Mesendoderm (in vitro differentiated cells): Measurements from ENCODE around the gene STK4.
A peak's percentile ranks its signal among the peaks of the same experiment; 100 is the strongest.

Experiments
- DNase-seq: peaks from one replicate; pipeline ENCODE4 v3.0.0; 2013
- H2AK5ac ChIP-seq: 2 replicates; pipeline ENCODE4 v1.6.1; 2013; ENCODE audit warnings: low read length, inconsistent platforms
- H2BK120ac ChIP-seq: 2 replicates; pipeline ENCODE4 v1.6.1; 2013; ENCODE audit warnings: low read depth, mild to moderate bottlenecking, low read length, moderate library complexity, mixed read lengths
- H2BK15ac ChIP-seq: replicated peaks from 2 replicates; pipeline ENCODE4 v1.6.1; 2013; ENCODE audit warnings: low read depth, mild to moderate bottlenecking, moderate library complexity
- H2BK5ac ChIP-seq: 2 replicates; pipeline ENCODE4 v1.6.1; 2013; ENCODE audit warnings: low read length, inconsistent platforms
- H3K18ac ChIP-seq: 2 replicates; pipeline ENCODE4 v1.6.1; 2013; ENCODE audit warnings: mild to moderate bottlenecking, low read length, mixed read lengths
- H3K23ac ChIP-seq: one replicate; pipeline ENCODE4 v1.6.1; 2013; ENCODE audit warnings: low read length
- H3K27ac ChIP-seq: 2 replicates; pipeline ENCODE4 v1.5.1; 2013; ENCODE audit warnings: low read depth, mild to moderate bottlenecking, inconsistent platforms, low read length, moderate library complexity
- H3K27me3 ChIP-seq: 2 replicates; pipeline ENCODE4 v1.6.1; 2013; ENCODE audit warnings: low read length, control low read depth, mild to moderate bottlenecking, inconsistent platforms; ENCODE audit not compliant: insufficient read depth, poor library complexity
- H3K36me3 ChIP-seq: 2 replicates; pipeline ENCODE4 v1.6.1; 2013; ENCODE audit warnings: low read length, inconsistent platforms; ENCODE audit not compliant: control insufficient read depth, insufficient read depth
- H3K4ac ChIP-seq: one replicate; pipeline ENCODE4 v1.6.1; 2013; ENCODE audit warnings: low read depth, mild to moderate bottlenecking, low read length, moderate library complexity
- H3K4me1 ChIP-seq: 2 replicates; pipeline ENCODE4 v1.6.1; 2013; ENCODE audit warnings: low read depth, low read length, inconsistent platforms; ENCODE audit not compliant: control insufficient read depth
- H3K4me2 ChIP-seq: 2 replicates; pipeline ENCODE4 v1.6.1; 2013; ENCODE audit warnings: low read length
- H3K4me3 ChIP-seq: 2 replicates; pipeline ENCODE4 v1.5.1; 2013; ENCODE audit warnings: mild to moderate bottlenecking, low read length
- H3K56ac ChIP-seq: one replicate; pipeline ENCODE4 v1.6.1; 2013; ENCODE audit warnings: low read length
- H3K79me1 ChIP-seq: 2 replicates; pipeline ENCODE4 v1.6.1; 2013; ENCODE audit warnings: low read length, inconsistent platforms
- H3K79me2 ChIP-seq: 2 replicates; pipeline ENCODE4 v1.6.1; 2013; ENCODE audit warnings: mild to moderate bottlenecking, low read length; ENCODE audit not compliant: control insufficient read depth, insufficient read depth
- H3K9ac ChIP-seq: 2 replicates; pipeline ENCODE4 v1.6.1; 2013; ENCODE audit warnings: low read length, inconsistent platforms
- H4K5ac ChIP-seq: one replicate; pipeline ENCODE4 v1.6.1; 2013; ENCODE audit warnings: low read length
- H4K8ac ChIP-seq: one replicate; pipeline ENCODE4 v1.6.1; 2013; ENCODE audit warnings: low read depth, mild to moderate bottlenecking, control low read depth, low read length, moderate library complexity
- WGBS: extraction: QIAGEN DNeasy Blood & Tissue Kit; methylation state at CpG from one replicate; pipeline ENCODE4 v1.1.7; 2013; ENCODE audit warnings: low lambda C conversion rate, missing lambda C conversion rate; ENCODE audit not compliant: insufficient coverage; ENCODE audit errors: extremely low coverage; 5-methylcytosine and 5-hydroxymethylcytosine counted together

Gene STK4

DNA sequence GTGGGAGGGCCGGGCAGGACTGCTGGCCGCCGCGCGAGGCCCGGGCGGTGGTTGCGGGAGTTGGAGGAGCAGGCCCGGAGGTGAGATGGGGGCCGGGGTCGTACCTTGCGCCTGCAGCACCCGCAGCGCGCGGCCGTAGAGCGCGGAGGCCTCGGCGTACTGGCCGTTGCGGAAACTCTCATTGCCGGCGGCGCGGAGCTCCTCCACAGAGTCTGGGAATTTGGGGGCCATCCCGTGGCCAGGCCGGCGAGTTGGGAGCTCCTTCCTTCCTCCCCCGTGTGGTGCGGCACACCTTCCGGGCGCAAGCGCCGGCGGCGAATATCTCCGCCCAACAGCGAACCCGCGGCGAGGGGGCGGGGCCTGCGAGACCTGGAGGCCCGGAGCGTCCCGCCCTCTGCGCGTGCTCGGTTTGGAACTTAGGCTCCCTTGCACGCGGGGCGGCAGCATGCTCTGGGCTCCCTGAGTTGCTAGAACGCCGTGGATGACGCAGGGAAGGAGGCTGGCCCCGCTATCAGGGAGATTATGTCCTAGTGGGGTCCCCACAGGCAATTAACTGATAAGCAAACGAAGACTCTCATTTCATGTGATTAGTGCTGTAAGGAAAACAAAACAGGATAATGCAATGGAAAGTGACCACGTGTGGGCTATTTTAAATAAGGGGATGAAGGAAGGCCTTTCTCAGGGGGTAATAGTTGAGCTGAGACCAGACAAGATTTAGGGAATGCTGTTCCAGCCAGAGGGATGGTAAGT, 6.0 kb upstream of the STK4 start, which contains the start of gene TOMM34:
TOMM34 (minus strand) TSS at position 295 of the 750 bp plus-strand sequence; CDS start at position 231, 64 bp downstream.
- Histone ChIP-seq H4K8ac (no peak within 1 kb of the TSS), H3K4me2 (peak within 1 kb of the TSS; percentile 92), H3K56ac (peak within 1 kb of the TSS; percentile 94), H3K18ac (peak within 1 kb of the TSS; percentile 81), H3K36me3 (no peaks in the 10 kb centered on the region), H2BK5ac (no peak within 1 kb of the TSS), H3K9ac (peak within 1 kb of the TSS; percentile 90), H3K27me3 (no peaks in the 10 kb centered on the region), H4K5ac (no peak within 1 kb of the TSS), H3K79me1 (peaks cover 9% of the 10 kb centered on the region), H3K4me1 (peaks cover 10% of the 10 kb centered on the region), H2BK120ac (no peak within 1 kb of the TSS), H3K79me2 (peaks cover 5% of the 10 kb centered on the region), H3K27ac (peak within 1 kb of the TSS; percentile 79), H3K4me3 (peak within 1 kb of the TSS; percentile 77), H2BK15ac (no peak within 1 kb of the TSS), H3K23ac (no peak within 1 kb of the TSS), H3K4ac (no peak within 1 kb of the TSS), H2AK5ac (no peak within 1 kb of the TSS)
- no CpG with 5 or more reads among the region's 60 CpGs for WGBS
- peak; percentile 98 for DNase-seq

DNA sequence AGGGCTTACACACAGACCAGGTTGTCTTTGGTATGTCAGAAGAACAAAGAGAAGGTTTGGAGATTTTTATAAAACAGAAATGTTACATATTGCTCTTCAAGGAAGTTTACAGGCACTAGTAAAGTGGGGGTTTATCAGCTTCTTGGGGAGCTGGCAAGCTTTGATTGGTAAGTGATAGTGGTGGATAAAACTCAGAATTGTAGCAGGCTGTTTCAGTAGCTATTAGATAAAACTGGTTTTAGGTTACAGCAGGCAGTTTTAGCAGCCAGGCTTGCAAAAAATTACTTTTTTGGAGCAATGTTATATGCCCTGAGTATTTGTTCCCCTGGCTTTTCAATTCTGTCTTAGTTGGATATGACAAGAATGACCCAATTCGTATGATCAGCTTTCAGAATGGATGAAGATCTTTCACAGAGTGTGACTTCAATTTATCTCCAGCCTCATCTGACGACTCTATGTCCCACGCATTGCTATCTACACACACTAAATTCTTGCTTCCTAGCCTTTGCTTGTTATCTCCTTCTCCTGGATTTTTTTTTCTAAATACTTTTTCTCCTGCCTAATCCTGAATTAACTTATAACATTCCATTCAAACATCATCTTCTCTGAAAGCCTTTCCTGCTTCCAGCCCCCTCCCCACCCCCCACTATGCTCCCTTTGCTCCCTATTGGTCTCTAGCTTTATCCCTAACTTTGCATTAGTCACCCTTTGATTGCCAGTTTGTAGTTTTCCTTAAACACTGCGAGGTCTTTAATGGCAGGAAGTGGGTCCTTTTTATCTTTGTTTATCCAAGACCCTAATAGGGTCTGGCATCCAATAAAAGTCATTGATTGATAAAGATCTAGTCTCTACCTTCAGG, 5.1 kb upstream of the STK4 start:
- Histone ChIP-seq H3K79me2 (peaks cover 5% of the 10 kb centered on the region), H3K18ac (no peak overlapping the region), H3K56ac (no peak overlapping the region), H2BK5ac (no peak overlapping the region), H3K27me3 (no peaks in the 10 kb centered on the region), H3K4me1 (peaks cover 10% of the 10 kb centered on the region), H3K79me1 (peaks cover 9% of the 10 kb centered on the region), H2BK15ac (no peak overlapping the region), H4K5ac (no peak overlapping the region), H2BK120ac (no peak overlapping the region), H3K36me3 (no peaks in the 10 kb centered on the region), H3K27ac (no peak overlapping the region), H2AK5ac (no peak overlapping the region), H3K4ac (no peak overlapping the region), H3K23ac (no peak overlapping the region), H3K9ac (no peak overlapping the region), H3K4me3 (no peak overlapping the region), H4K8ac (no peak overlapping the region), H3K4me2 (no peak overlapping the region)
- WGBS: no CpG with 5 or more reads among the region's 4 CpGs
- DNase-seq: peak; percentile 87

DNA sequence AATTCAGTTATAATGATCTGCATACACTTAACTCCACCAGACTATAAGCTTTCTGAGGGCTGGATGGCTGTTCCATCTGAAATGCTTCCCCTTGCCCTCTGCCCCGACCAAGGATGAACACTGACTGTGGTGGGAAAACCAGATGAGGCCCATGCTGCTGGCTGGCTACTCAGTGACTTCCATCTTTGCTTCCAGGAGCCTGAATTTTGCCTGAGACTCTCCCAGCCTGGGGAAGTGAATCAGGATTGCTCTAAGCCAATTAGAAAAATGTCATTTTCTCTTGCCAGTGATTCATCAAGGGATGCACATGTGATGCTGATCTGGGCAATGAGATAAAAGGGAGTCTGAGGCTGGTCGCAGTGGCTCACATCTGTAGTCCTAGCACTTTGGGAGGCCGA, 4.4 kb upstream of the STK4 start:
- no CpG with 5 or more reads among the region's 3 CpGs for WGBS
- Histone ChIP-seq H2BK120ac (no peak overlapping the region), H3K4me2 (no peak overlapping the region)

DNA sequence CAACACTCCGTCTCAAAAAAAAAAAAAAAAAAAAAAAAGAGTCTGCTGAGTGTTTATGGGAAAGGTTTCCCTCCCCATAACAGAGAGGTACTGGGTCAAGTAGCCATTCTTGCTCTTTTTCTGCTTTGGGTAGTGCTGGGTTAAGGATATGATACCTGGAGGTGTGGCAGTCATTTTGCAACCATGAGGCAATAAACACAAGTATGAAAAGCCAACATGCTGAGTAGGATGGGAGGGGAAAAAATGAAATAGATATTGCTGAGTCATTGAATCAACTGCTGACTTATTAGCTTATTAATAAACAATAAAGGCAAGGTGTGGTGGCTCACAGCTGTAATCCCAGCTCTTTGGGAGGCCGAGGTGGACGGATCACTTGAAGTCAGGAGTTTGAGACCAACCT, 3.8 kb upstream of the STK4 start:
- Histone ChIP-seq H3K79me2 (peaks cover 12% of the 10 kb centered on the region), H3K27me3 (no peaks in the 10 kb centered on the region), H3K56ac (no peak overlapping the region), H2BK15ac (no peak overlapping the region), H3K18ac (no peak overlapping the region), H3K23ac (no peak overlapping the region), H2AK5ac (no peak overlapping the region), H3K4me3 (no peak overlapping the region), H3K4me2 (no peak overlapping the region), H3K36me3 (no peaks in the 10 kb centered on the region), H3K4me1 (peaks cover 15% of the 10 kb centered on the region), H2BK120ac (no peak overlapping the region), H2BK5ac (no peak overlapping the region), H3K79me1 (peaks cover 15% of the 10 kb centered on the region), H3K4ac (no peak overlapping the region), H3K27ac (no peak overlapping the region), H3K9ac (no peak overlapping the region), H4K8ac (no peak overlapping the region), H4K5ac (no peak overlapping the region)
- no peak for DNase-seq
- no CpG with 5 or more reads among the region's 3 CpGs for WGBS

More for the DNA sequence above, 4.4 kb upstream of the STK4 start:
- Histone ChIP-seq H3K9ac (no peak overlapping the region), H2AK5ac (no peak overlapping the region), H3K4me3 (no peak overlapping the region), H4K8ac (no peak overlapping the region), H3K36me3 (no peaks in the 10 kb centered on the region), H3K79me1 (peaks cover 11% of the 10 kb centered on the region), H2BK5ac (no peak overlapping the region), H3K23ac (no peak overlapping the region), H3K18ac (no peak overlapping the region), H3K27me3 (no peaks in the 10 kb centered on the region), H3K4me1 (peaks cover 10% of the 10 kb centered on the region), H4K5ac (no peak overlapping the region), H3K27ac (no peak overlapping the region), H2BK15ac (no peak overlapping the region), H3K4ac (no peak overlapping the region), H3K56ac (no peak overlapping the region), H3K79me2 (peaks cover 6% of the 10 kb centered on the region)
- DNase-seq: peak; percentile 74

DNA sequence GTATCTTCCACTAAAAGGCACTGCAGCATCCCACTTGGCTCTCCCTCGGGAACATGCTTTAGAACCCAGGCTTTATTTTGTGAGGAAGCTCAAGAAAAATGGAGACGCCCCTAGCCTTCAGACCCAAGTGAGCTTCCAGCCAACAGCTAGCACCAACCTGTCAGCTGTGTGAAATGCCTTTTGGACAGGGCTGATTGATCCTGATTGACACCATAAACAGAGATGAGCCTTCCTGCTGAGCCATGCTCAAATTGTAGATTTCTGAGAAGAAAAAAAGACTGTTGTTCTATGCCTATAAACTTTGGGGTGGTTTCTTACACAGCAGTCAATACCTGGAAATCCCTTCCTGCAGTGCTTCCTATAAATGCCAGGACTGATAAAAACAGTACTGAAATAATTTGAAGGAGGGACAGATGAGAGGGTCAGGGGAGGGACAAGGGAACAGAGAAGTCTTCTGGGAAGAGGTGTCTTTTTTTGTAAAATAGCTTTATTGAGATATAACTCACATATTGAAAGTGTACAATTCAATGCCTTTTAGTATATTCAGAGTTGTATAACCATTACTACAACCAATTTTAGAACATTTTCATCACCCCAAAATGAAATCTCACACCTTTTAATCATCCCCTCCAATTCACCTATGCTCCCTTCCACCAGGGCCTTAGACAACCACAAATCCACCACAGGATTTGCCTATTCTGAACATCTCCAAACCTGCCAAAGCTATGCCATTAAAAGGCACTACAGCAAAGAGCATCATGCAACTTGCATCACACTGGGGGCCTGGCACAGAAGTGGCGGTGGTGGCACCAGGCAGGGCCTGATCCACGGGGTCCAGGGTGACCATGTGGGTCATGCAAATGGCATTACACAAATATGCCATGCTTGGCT, 2.7 kb upstream of the STK4 start:
- Histone ChIP-seq H3K23ac (no peak overlapping the region), H4K8ac (no peak overlapping the region), H2BK120ac (peak overlapping the region; percentile 15), H3K4me1 (peaks cover 14% of the 10 kb centered on the region), H3K4me2 (no peak overlapping the region), H3K4me3 (no peak overlapping the region), H3K4ac (no peak overlapping the region), H3K9ac (no peak overlapping the region), H3K18ac (no peak overlapping the region), H3K36me3 (no peaks in the 10 kb centered on the region), H2BK15ac (no peak overlapping the region), H2AK5ac (no peak overlapping the region), H3K27ac (no peak overlapping the region), H3K79me1 (peaks cover 14% of the 10 kb centered on the region), H3K27me3 (no peaks in the 10 kb centered on the region), H3K79me2 (peaks cover 12% of the 10 kb centered on the region), H3K56ac (no peak overlapping the region), H2BK5ac (no peak overlapping the region), H4K5ac (no peak overlapping the region)
- no peak for DNase-seq
- WGBS: no CpG with 5 or more reads among the region's 4 CpGs
